Stomach (tissue), 4 donors: ENCODE measurements around the gene RTTN.

Experiments
- POLR2A ChIP-seq, 4 donors: fragments of 450-650 bp; IDR thresholded peaks; one replicate each; pipeline ENCODE4 v1.6.1; 2016; ENCODE audit warnings: antibody characterized with exemption in 4 of 4, control low read depth in 2 of 4, mild to moderate bottlenecking in 1 of 4, moderate library complexity in 1 of 4
- POLR2AphosphoS5 ChIP-seq, 3 donors: sonication (generic); formaldehyde crosslinking; IDR thresholded peaks; one replicate each; pipeline ENCODE4 v1.6.1; 2016; ENCODE audit warnings: antibody characterized with exemption in 3 of 3
- TF ChIP-seq, protein P1 (sequence below), 7 experiments: fragments of 450-650 bp in 4 of 7; fragments of 200-600 bp in 3 of 7; sonication (generic) in 3 of 7; IDR thresholded peaks; one replicate each; pipeline ENCODE4 v1.5.1; 2016 to 2019; ENCODE audit warnings: antibody characterized with exemption in 7 of 7, control low read depth in 2 of 7, mild to moderate bottlenecking in 1 of 7

DNA sequence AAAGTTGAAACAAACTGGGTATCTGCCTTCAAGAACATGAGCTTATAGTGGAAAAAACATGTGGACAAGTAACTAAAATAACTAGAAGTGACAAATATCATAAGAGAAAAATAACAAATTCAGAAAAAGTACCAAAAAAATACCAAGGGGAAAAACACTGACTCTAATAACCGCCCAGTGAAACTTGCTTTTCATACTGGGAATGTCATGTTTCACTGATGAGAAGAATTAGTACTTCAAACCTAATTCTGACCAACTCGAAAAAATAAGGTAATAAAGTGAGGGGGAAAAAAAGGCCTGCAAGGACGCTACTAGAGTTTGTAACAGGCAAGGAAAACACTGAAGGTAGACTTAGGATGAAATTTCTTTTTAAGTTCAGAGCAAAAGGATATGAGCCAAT lies 83.6 kb downstream of the RTTN start:
- no peak for TF ChIP-seq POLR2A (IDR thresholded peaks at IDR 0.05)
- TF ChIP-seq, protein P1, sequence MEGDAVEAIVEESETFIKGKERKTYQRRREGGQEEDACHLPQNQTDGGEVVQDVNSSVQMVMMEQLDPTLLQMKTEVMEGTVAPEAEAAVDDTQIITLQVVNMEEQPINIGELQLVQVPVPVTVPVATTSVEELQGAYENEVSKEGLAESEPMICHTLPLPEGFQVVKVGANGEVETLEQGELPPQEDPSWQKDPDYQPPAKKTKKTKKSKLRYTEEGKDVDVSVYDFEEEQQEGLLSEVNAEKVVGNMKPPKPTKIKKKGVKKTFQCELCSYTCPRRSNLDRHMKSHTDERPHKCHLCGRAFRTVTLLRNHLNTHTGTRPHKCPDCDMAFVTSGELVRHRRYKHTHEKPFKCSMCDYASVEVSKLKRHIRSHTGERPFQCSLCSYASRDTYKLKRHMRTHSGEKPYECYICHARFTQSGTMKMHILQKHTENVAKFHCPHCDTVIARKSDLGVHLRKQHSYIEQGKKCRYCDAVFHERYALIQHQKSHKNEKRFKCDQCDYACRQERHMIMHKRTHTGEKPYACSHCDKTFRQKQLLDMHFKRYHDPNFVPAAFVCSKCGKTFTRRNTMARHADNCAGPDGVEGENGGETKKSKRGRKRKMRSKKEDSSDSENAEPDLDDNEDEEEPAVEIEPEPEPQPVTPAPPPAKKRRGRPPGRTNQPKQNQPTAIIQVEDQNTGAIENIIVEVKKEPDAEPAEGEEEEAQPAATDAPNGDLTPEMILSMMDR (IDR thresholded peaks at IDR 0.05), result no peak
- TF ChIP-seq POLR2AphosphoS5 (IDR thresholded peaks at IDR 0.05), result no peak
